K562 (cell line): ENCODE results near the gene TASP1. TPM values are rescaled to one million over a fixed set of nuclear protein-coding genes. Genes with fewer than 3 reads are reported as not detected.

ENCODE experiments used
- ATAC-seq: fragments of 200-7000 bp; cut with Tn5 transposase; 3 replicates; pipeline ENCODE4 v1.9.1; 2020; ENCODE audit warnings: moderate library complexity
- BruUV-seq: library from RNA; stranded (reverse); fragments of 400-500 nt; replicated peaks from 2 replicates; lab custom pipeline; 2021; lab: Mats Ljungman, UMichigan
- CTCF ChIA-PET: fragments of 300-600 bp; formaldehyde crosslinking; extraction: SDS; loops from one replicate; lab custom pipeline; 2021; ENCODE audit warnings: low intra/inter-chr PET ratio; lab: Yijun Ruan, JAX
- POLR2A ChIA-PET: fragments of 300-600, 350-650 bp; sonication (Branson Sonifier 250); formaldehyde crosslinking; extraction: SDS; loops from one replicate; lab custom pipeline; 2021; ENCODE audit warnings: antibody characterized with exemption, inconsistent platforms; lab: Yijun Ruan, JAX
- DNase-seq, 4 experiments: peaks; one replicate each; pipeline versions ENCODE4 v3.0.0 to v3.0.0-alpha.2; 2011 to 2018; ENCODE audit warnings: low spot score in 3 of 4, mixed read lengths in 3 of 4; ENCODE audit errors: extremely low read depth in 1 of 4
- FAIRE-seq: peaks from 2 replicates; lab custom pipeline; 2011; peaks lifted over from hg19 to GRCh38; lab: Jason Lieb, UNC
- H2AFZ ChIP-seq: 2 replicates; pipeline ENCODE4 v1.6.0; 2011; ENCODE audit warnings: low read depth, low read length, control low read depth, inconsistent platforms
- H3K27ac ChIP-seq: fragments of 200-600 bp; 3 replicates; pipeline ENCODE4 v1.8.0; 2011; ENCODE audit warnings: low read depth, mild to moderate bottlenecking, control low read depth, inconsistent platforms, low read length, moderate library complexity, mixed read lengths; ENCODE audit errors: extremely low read depth
- H3K27me3 ChIP-seq, 2 experiments: fragments of 300-600 bp in 1 of 2; 2 replicates in 1 of 2; 3 replicates in 1 of 2; pipeline versions ENCODE4 v1.6.0 to v1.8.0; 2011; ENCODE audit warnings: inconsistent platforms in 2 of 2, low read length in 2 of 2, mild to moderate bottlenecking in 1 of 2, mixed read lengths in 1 of 2, moderate library complexity in 1 of 2; ENCODE audit not compliant: control insufficient read depth in 2 of 2, insufficient read depth in 2 of 2
- H3K36me3 ChIP-seq: fragments of 300-600 bp; 3 replicates; pipeline ENCODE4 v1.8.0; 2011; ENCODE audit warnings: mild to moderate bottlenecking, low read length, inconsistent platforms; ENCODE audit not compliant: control insufficient read depth, insufficient read depth
- H3K4me1 ChIP-seq, 2 experiments: fragments of 200-600 bp in 1 of 2; replicated peaks in 1 of 2; 2 replicates in 1 of 2; 3 replicates in 1 of 2; pipeline versions ENCODE4 v1.5.1 to v1.8.0; 2011; ENCODE audit warnings: inconsistent platforms in 2 of 2, low read length in 2 of 2, mild to moderate bottlenecking in 1 of 2, mixed read lengths in 1 of 2, moderate library complexity in 1 of 2; ENCODE audit not compliant: control insufficient read depth in 2 of 2, insufficient read depth in 2 of 2
- H3K4me2 ChIP-seq: 2 replicates; pipeline ENCODE4 v1.6.1; 2011; ENCODE audit warnings: low read length, control low read depth, inconsistent platforms, mixed read lengths; ENCODE audit not compliant: insufficient read depth
- H3K4me3 ChIP-seq: fragments of 200-600 bp; sonication (generic), shearing (Covaris generic); 2 replicates; pipeline ENCODE4 v1.5.1; 2016; ENCODE audit warnings: control low read depth, inconsistent platforms
- H3K79me2 ChIP-seq: fragments of 200-600 bp; 3 replicates; pipeline ENCODE4 v1.8.0; 2011; ENCODE audit warnings: low read length, inconsistent platforms; ENCODE audit not compliant: control insufficient read depth, insufficient read depth
- H3K9ac ChIP-seq, 2 experiments: 2 replicates each; pipeline versions ENCODE4 v1.6.0 to v1.6.1; 2011; ENCODE audit warnings: low read depth in 2 of 2, low read length in 2 of 2, control low read depth in 1 of 2, inconsistent platforms in 1 of 2, mild to moderate bottlenecking in 1 of 2, mixed read lengths in 1 of 2; ENCODE audit not compliant: insufficient read depth in 1 of 2
- H3K9me1 ChIP-seq: one replicate; pipeline ENCODE4 v1.6.0; 2011; ENCODE audit warnings: inconsistent platforms, mild to moderate bottlenecking, low read length, moderate library complexity; ENCODE audit not compliant: control insufficient read depth, insufficient read depth
- H3K9me3 ChIP-seq: replicated peaks from 2 replicates; pipeline ENCODE4 v1.5.1; 2011; ENCODE audit warnings: low read depth, low read length, inconsistent platforms; ENCODE audit not compliant: control insufficient read depth, insufficient read depth
- H4K20me1 ChIP-seq: replicated peaks from 2 replicates; pipeline ENCODE4 v1.6.1; 2011; ENCODE audit warnings: low read length, inconsistent platforms, mixed read lengths; ENCODE audit not compliant: control insufficient read depth, insufficient read depth
- BRF1 ChIP-seq: IDR thresholded peaks from 3 replicates; pipeline ENCODE4 v1.6.1; 2011; ENCODE audit warnings: borderline replicate concordance, mild to moderate bottlenecking; ENCODE audit not compliant: insufficient read length; ENCODE audit errors: extremely low read depth
- FOXA1 ChIP-seq: fragments of 450-650 bp; IDR thresholded peaks from 2 replicates; pipeline ENCODE4 v1.6.1; 2016; ENCODE audit warnings: mild to moderate bottlenecking, borderline replicate concordance
- GABPA ChIP-seq: fragments of 200-800 bp; sonication (Bioruptor generic); conservative IDR thresholded peaks from 2 replicates; pipeline ENCODE4 v1.6.1; 2016; ENCODE audit warnings: low read depth, missing genetic modification characterization, missing compliant biosample characterization
- HDAC3 ChIP-seq: fragments of 450-650 bp; IDR thresholded peaks from 2 replicates; pipeline ENCODE4 v1.6.1; 2018; ENCODE audit warnings: borderline replicate concordance, mild to moderate bottlenecking, moderate library complexity; ENCODE audit not compliant: partially characterized antibody
- HNRNPLL ChIP-seq: fragments of 200-400 bp; formaldehyde crosslinking; IDR thresholded peaks from 2 replicates; pipeline ENCODE4 v1.6.1; 2017; ENCODE audit warnings: low read length, low read depth, mild to moderate bottlenecking; ENCODE audit not compliant: poor library complexity, severe bottlenecking
- NEUROD1 ChIP-seq: fragments of 150-350 bp; IDR thresholded peaks from 2 replicates; pipeline ENCODE4 v1.6.1; 2014; ENCODE audit warnings: borderline replicate concordance, low read length, low read depth; ENCODE audit not compliant: partially characterized antibody
- PTBP1 ChIP-seq: fragments of 200-400 bp; formaldehyde crosslinking; IDR thresholded peaks from 2 replicates; pipeline ENCODE4 v1.6.1; 2017; ENCODE audit warnings: low read depth, low read length
- RAD21 ChIP-seq, 2 experiments: fragments of 250-450 bp in 1 of 2; fragments of 450-650 bp in 1 of 2; sonication (Bioruptor Pico) in 1 of 2; formaldehyde crosslinking in 1 of 2; IDR thresholded peaks in 1 of 2; conservative IDR thresholded peaks in 1 of 2; 2 replicates each; pipeline versions ENCODE4 v1.4.0 to v1.8.0; 2020 to 2022; ENCODE audit warnings: mild to moderate bottlenecking in 2 of 2, moderate library complexity in 1 of 2
- STAT5A ChIP-seq: IDR thresholded peaks from 2 replicates; pipeline ENCODE4 v1.6.1; 2012; ENCODE audit warnings: low read length, inconsistent platforms, borderline replicate concordance
- TAF9B ChIP-seq: fragments of 450-650 bp; IDR thresholded peaks from 2 replicates; pipeline ENCODE4 v1.6.1; 2018; ENCODE audit warnings: mild to moderate bottlenecking; ENCODE audit not compliant: partially characterized antibody
- ZNF644 ChIP-seq: fragments of 200-800 bp; sonication (Bioruptor generic); IDR thresholded peaks from 2 replicates; pipeline ENCODE4 v1.6.1; 2016; ENCODE audit warnings: low read depth, missing genetic modification characterization, missing compliant biosample characterization
- WGBS: fragments of 100-300 bp; shearing (Covaris generic); methylation state at CpG from one replicate; pipeline ENCODE4 v1.1.6; 2016; ENCODE audit warnings: low coverage, mixed read lengths; ENCODE audit not compliant: insufficient coverage; ENCODE audit errors: missing lambda C conversion rate; 5-methylcytosine and 5-hydroxymethylcytosine counted together
- in situ Hi-C: fragments of 300-500 bp; cut with MboI; formaldehyde crosslinking; loops from 4 replicates; pipeline ENCODE4 v1.15.0; 2018; ENCODE audit warnings: inconsistent platforms, mixed read lengths
- intact Hi-C: fragments of 100-400 bp; cut with micrococcal nuclease; formaldehyde crosslinking; loops from 2 replicates; pipeline ENCODE4 v1.14.2; 2022
- polyA plus RNA-seq, 8 experiments: library from polyadenylated mRNA; depleted of rRNA in 4 of 8; stranded (reverse) in 5 of 8; unstranded in 3 of 8; fragments of >200 nt; fragmentation: Nextera tagmentation in 2 of 8; fragmentation: Illumina TruSeq in 1 of 8; extraction: Ambion mirVana in 2 of 8; extraction: Trizol in 1 of 8; gene quantifications; 2 replicates each; pipeline versions ENCODE4 v1.2.1 to v1.2.3, GENCODE V29; 2011 to 2014; ENCODE audit warnings: inconsistent platforms in 1 of 8, missing spikeins in 1 of 8
- total RNA-seq, 7 experiments: library from RNA; depleted of rRNA in 6 of 7; stranded (reverse); fragments of >200 nt in 6 of 7; fragmentation: Illumina TruSeq in 2 of 7; extraction: Trizol in 2 of 7; gene quantifications; 2 replicates each; pipeline versions ENCODE4 v1.2.1 to v1.2.3, GENCODE V29; 2011 to 2021; ENCODE audit warnings: low replicate concordance in 1 of 7
- TF ChIP-seq, protein P1 (sequence below): fragments of 250-450 bp; sonication (Bioruptor Pico); IDR thresholded peaks from 2 replicates; pipeline ENCODE4 v1.5.0; 2021
- TF ChIP-seq, protein P2 (sequence below), 2 experiments: IDR thresholded peaks in 1 of 2; conservative IDR thresholded peaks in 1 of 2; 2 replicates each; pipeline ENCODE4 v1.6.1; 2016; ENCODE audit warnings: low read depth in 2 of 2, mild to moderate bottlenecking in 1 of 2, missing compliant biosample characterization in 1 of 2, missing genetic modification characterization in 1 of 2, moderate library complexity in 1 of 2
- TF ChIP-seq, protein P3 (sequence below): fragments of 250-450 bp; sonication (Bioruptor Pico); IDR thresholded peaks from 2 replicates; pipeline ENCODE4 v1.5.0; 2020; ENCODE audit warnings: mild to moderate bottlenecking

TASP1 gene
- total and polyA plus RNA-seq, 9 of the 15 experiments (the other 6 are each of a cell fraction or from before 2014, with no cell fraction given): 3.7 to 10.6 (median 6.4) TPM

DNA sequence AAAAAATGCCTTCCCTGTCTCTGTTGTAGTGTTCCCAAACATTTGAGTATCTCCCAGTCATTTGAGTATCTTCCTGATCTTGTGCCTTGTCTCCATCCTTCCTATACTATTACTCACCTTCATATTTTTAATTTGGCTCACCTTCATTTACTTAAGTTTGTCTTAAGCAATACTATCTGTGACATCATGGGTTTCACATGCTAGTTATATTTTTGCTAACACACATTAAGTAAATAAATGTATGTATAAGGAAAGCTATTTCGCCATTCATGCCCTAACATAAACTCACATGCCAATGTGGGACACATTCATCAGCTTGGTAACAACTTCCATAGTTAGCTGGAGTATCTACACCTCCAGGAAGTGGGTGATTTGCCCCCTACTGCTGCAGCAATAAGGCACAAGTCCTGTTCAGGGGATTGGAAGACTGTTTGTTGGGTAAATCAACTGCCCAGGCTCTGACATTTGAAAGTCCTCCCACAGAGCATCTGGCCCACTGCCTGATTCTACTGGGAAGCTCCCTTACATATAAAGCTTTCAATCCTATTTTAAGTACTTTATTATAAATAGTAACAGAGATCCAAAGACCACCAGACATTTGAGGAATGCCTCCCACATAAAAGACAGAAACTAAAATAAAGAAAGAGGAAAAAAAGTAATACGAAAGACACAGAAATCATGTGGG is 285.3 kb downstream of the TASP1 start:
- FAIRE-seq (no peak), ATAC-seq (no peak), DNase-seq (no peak)
- BruUV-seq: no TSS peak
- Histone ChIP-seq H3K4me3 (no peak overlapping the region), H3K79me2 (no peaks in the 10 kb centered on the region), H3K4me2 (no peak overlapping the region), H3K9me3 (no peaks in the 10 kb centered on the region), H3K27me3 (no peaks in the 10 kb centered on the region), H3K4me1 (no peaks in the 10 kb centered on the region), H4K20me1 (no peaks in the 10 kb centered on the region), H3K36me3 (no peaks in the 10 kb centered on the region), H3K27ac (no peak overlapping the region), H3K9ac (no peak overlapping the region), H2AFZ (no peak overlapping the region), H3K9me1 (no peaks in the 10 kb centered on the region)
- intact Hi-C loops (no loop called here), in situ Hi-C loops (no loop called here)
- TF ChIP-seq, protein P1, sequence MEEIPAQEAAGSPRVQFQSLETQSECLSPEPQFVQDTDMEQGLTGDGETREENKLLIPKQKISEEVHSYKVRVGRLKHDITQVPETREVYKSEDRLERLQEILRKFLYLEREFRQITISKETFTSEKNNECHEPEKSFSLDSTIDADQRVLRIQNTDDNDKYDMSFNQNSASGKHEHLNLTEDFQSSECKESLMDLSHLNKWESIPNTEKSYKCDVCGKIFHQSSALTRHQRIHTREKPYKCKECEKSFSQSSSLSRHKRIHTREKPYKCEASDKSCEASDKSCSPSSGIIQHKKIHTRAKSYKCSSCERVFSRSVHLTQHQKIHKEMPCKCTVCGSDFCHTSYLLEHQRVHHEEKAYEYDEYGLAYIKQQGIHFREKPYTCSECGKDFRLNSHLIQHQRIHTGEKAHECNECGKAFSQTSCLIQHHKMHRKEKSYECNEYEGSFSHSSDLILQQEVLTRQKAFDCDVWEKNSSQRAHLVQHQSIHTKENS: no peak
- no peak for TF ChIP-seq TAF9B
- TF ChIP-seq BRF1: no peak
- no peak for TF ChIP-seq HDAC3
- no peak for TF ChIP-seq GABPA (tag)
- TF ChIP-seq RAD21 (CRISPR knock-in tag; conservative IDR thresholded peaks at IDR 0.05 in 1 of 2, IDR thresholded peaks at IDR 0.05 in 1 of 2): no peak
- no peak for TF ChIP-seq FOXA1
- TF ChIP-seq, protein P2, sequence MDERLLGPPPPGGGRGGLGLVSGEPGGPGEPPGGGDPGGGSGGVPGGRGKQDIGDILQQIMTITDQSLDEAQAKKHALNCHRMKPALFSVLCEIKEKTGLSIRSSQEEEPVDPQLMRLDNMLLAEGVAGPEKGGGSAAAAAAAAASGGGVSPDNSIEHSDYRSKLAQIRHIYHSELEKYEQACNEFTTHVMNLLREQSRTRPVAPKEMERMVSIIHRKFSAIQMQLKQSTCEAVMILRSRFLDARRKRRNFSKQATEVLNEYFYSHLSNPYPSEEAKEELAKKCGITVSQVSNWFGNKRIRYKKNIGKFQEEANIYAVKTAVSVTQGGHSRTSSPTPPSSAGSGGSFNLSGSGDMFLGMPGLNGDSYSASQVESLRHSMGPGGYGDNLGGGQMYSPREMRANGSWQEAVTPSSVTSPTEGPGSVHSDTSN (CRISPR knock-in tag; IDR thresholded peaks at IDR 0.05; ENCODE audit: low read depth): no peak
- TF ChIP-seq, protein P2 (tag; conservative IDR thresholded peaks at IDR 0.05; ENCODE audit: low read depth): no peak
- no peak for TF ChIP-seq STAT5A
- TF ChIP-seq, protein P3, sequence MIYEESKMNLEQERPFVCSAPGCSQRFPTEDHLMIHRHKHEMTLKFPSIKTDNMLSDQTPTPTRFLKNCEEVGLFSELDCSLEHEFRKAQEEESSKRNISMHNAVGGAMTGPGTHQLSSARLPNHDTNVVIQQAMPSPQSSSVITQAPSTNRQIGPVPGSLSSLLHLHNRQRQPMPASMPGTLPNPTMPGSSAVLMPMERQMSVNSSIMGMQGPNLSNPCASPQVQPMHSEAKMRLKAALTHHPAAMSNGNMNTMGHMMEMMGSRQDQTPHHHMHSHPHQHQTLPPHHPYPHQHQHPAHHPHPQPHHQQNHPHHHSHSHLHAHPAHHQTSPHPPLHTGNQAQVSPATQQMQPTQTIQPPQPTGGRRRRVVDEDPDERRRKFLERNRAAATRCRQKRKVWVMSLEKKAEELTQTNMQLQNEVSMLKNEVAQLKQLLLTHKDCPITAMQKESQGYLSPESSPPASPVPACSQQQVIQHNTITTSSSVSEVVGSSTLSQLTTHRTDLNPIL: no peak
- TF ChIP-seq NEUROD1: no peak
- no peak for TF ChIP-seq PTBP1
- no peak for TF ChIP-seq ZNF644 (tag)
- TF ChIP-seq HNRNPLL: no peak
- 5% methylated on average over 2 of the region's 2 CpGs for WGBS
- ChIA-PET CTCF (no interaction called here), POLR2A (no interaction called here)
